KG1 (cell line): ENCODE measurements around the gene MAP2.

Experiments used
- DNase-seq: peaks from one replicate; lab custom pipeline; 2025; lab: John Stamatoyannopoulos, UW

MAP2 gene

DNA sequence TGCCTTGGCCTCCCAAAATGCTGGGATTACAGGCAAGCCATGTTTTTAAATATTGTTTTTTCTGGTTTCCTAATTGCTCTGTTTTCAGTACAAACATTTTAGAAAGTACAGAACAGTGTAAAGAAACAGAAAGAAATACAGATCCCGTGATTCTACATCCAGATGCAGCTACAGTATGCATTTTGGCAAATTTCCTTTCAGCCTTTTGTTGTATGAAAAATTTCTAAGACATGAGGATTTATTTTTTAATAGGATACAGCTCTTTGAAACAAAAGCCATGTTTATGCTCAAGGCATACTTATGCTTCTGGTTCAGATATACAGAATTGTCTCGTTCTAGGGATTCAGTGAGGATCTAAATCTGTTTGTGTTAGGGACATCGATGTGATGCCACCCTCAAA is 109.5 kb downstream of the MAP2 start:
- DNase-seq, result no peak

DNA sequence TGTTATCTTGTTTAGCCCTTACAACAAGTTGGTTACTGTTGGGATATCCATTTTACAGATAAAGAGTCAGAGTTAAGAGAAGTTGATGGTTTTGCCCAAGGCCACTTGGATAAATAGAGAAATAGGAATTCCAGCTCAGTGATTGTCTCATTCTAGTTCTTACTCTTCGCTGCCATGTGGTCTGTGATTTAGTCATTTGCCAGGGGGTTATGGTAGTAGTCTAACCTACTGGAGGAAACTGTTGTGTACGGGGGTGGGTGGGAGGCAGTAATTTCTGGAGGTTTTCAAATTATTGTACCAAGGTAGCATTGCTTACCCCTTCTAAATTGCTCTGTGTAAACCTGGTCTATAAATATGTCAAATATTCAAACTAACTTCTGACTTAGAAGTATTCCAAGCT is 110.4 kb downstream of the MAP2 start:
- no peak for DNase-seq

DNA sequence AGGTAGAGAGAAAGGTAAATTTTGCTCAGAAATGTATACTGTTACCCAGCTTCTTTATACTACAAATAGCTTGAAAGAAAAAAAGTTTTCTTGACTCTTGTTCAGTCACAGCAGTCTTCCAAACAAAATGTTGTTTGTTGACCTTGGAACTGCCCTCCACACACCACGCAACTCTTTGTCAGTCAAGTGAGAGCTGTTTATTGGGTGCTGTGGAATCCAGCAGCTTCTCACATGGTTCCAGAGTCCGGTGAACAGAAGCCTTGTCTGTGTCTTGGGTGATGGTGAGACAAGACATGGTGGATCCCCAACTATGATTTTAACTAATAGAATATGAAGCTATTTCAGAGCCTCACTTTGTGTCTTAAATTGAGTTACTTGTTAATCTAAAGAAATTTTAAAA is 112.5 kb downstream of the MAP2 start:
- DNase-seq, result no peak

DNA sequence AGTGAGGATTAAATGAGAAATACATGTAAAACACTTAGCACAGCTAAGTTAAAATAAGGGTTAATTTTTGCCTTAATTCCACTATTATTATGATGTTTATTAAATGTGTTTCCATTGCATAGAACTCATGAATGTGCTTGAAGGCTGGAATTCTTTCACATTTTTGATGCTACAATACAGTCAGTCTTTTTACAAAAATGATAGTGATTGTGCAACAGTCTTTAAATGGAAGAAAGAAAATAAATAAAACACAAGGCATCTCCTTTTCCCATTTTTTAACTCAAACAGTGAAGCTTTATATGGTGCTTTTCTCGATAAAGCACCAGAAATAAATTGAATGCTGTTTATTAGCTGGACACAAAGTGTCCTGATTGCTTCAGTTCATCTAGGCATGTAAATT is 123.9 kb downstream of the MAP2 start:
- no peak for DNase-seq

DNA sequence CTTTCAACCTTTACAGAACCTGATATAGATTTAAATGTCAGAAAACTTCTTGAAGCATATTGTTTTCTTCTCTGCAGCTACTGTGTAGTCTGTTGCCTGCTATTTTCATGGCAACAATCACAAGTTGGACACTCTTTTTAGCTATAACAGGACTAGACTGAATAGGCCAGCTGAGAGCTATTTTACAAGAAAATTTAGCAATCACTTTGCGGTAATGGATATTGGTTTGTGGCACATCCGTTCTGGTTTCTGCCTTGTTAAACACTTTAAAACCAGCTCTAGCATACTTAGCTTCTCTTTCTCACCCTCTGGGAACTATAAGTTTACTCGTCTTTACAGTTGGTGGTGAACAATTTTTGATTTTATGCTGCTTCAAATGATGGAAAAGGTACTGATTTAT is 125.7 kb downstream of the MAP2 start:
- no peak for DNase-seq

DNA sequence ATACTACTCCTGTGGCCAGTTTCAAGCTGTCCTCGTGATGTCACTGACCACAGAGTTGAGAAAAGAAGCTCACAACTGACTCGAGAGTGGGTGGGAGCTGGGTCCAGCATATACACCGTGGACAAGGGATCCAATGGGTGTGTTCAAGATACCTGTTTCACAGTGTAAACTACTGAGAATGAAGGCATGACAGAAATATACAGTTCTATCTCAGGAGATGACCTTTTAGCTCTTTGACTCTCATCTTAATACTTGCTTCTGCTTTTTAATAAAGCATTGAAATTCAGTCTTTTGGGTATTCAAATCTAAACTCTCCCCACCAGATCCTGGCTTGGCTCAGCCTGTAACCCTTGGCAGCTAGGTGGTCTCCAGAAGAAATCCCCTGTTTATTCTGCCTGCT is 130.1 kb downstream of the MAP2 start:
- no peak for DNase-seq

DNA sequence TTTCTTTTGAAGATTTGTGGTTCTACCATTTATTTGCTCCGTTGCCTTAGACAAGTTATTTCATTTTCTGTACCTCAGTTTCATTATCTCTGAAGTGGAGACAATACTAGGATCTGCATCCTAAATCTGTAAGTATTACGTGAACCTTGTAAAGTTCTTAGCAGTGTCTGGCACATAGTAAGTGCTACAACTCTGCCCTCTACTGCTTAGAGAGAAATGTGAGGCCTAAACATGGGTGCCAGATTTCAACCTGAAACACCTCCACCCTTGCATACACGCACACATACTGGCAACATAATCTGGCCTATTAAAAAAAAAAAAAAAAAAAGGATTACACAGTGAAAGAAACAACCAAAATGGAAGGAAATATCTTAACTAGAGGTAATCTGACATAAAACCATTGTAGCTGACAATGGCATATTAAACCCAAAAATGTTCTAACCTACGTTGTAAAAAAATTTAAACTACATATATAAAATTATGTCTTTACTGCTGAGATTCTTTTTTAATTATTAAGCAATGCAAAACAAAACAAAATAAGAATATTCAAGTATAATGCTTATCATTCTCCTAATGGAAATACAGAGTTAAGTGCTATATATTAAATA is 132.6 kb downstream of the MAP2 start:
- no peak for DNase-seq

DNA sequence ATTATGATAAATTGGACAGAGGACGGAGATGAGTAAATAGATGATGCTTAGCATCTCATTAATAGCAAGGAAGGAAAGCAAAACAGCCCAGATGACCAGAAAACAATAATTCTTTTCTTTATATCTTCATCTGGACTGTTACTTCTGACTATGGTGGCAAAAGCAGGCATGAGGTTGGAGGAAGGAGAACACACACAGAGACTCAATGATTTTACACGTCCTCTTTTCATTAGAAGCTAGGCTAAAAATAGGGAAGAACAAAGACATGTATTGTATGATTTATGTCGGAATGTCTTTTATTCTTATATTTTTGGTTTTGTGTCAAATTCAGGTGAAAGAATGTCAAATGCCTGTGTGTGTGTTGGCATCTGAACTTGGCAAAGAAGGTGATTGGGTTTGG is 137.1 kb downstream of the MAP2 start:
- DNase-seq, result no peak

DNA sequence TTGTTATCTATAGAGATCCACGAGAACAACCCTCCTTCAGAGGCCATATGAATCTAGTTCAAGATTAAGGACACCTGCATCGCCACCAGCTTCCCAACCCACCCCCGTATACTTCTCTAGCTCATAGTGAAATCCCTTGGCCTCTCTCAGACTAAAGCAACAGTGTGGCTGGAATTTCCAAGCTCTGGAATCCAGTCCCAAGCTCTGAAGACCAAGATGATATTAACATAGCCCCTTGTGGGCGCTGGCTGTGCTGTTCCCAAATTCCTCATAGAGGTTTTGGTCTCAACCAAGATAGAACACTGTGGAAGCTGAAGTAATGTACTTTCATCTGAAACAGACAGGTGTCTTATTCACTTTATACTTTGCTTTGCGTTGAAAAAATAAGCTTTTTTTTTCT is 139.6 kb downstream of the MAP2 start:
- no peak for DNase-seq

DNA sequence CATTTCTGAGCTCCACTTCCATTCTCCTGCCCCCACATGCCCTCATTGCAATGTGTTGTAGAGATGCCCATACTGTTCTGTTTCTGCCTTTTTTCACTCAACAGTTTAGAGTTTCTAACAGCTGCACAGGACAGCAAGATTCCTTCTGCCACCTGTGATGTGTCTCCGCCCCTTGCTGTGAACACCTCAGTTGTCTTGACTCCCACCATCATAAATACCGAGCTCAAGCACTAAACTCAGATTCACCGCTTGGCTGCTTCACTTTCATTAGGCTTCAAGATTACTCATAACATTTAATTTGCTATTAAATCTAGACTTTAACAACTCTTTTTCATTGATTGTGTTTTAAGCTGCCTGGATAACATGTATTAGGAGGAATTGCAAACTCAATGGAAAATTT is 141.0 kb downstream of the MAP2 start:
- DNase-seq, result no peak

DNA sequence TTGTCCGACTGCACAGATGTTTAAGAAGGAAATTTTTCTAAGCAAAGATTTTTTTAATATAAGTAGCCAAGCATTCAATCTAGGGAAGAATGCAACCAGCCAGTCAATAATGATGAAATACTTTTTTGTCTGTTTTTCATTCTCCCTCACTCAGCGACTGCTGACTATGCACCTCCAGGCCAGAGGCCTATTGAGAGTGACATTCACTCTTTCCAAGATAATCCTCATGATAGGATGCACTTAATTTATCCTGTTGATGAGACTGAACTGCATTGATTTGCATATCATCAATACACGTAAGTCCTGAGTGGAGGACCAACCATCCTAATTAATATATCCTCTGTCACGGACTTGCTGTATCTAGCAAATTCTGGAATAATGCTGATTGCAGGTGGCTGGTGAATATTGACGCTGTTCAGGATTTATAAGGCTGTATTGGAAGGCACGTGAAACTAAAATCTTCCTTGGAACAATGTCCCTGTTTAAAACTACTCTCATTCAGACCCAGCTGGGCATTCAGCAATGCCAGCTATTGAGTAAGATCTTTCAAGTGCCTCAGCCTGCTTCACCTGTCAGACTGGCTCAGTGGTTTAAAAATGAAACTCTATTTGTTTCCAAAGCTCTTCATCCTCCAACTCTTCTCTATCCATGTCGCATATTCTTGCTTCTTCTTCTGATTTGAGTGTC is 142.2 kb downstream of the MAP2 start:
- DNase-seq, result no peak

DNA sequence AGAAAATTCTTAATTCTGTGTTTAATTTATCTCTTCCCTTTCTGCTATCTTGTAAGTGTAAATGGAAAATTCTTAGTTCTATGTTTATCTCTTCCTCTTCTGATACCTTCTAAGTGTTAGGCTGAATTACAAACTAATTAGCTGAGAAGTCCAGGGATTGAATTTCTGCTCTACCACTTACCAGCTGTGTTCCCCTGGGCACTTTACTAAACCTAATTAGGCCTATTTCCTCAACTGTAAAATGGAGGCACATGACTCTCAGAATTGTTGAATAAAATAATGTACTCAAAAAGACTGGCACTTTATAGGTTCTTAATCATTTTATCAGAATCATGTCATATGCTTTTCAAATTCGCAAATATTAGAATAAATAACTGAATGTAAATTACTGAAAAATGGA is 146.3 kb downstream of the MAP2 start:
- DNase-seq, result no peak

DNA sequence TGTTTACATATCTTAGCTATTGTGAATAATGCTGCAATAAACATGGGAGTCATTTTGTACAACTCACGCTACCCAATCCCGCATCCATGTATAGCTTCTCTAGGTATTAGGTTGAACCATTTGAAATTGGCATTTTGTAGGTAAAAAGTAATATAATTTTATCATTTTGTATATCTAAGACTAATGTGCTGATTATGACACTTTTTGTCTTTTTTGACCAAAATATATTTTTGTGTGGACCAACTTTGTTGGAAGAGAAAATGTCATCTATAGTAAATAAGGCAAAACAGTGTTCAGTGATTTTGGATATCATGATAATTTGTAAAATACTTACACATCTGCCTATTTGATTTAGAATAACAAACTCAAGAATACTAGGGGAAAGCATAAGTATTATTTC is 150.7 kb downstream of the MAP2 start:
- DNase-seq, result no peak

DNA sequence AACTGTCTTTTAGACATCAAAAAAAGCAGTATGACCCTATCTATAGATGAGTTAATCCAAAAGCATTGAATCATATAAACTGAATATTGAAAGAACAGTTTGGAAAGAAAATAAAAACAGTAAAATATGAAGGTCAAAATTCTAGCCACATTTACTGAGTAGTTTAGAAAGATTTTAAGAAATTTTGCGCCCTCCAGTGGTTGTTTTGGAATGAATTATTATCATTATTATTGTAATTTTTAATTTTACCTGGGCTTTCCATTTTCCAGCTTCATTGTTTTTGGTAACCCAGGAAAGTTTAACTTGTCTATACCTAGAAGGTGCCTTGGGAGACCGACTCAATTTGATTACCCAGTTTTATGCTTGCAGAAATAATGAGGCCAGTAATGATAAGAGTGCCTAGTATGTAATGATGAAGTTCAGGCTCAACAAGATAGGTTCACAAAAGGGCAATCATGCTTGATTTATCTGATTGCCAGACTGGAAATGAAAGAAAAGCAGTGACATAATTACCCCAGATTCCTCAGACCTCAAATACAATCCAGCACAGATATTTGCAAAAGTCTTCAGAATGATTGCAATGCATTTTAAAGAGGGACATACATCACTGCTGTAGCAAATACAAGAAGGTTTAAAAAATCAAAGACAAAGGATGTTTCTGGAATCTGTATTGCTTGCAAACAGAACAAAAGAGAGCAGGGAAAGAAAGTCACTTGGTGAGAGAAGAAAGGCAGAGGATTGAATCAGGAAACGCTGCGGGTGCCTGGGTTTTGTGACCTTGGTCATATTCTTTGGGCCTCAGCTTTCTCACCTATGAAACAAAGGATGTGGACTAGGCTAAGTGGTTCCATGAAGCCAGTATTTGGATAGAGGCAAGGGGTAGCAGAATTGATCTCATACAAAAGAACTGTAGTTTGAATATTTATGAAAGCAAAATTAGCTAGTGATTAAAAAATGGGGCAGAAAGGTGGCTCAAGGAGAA is 153.8 kb downstream of the MAP2 start:
- no peak for DNase-seq

DNA sequence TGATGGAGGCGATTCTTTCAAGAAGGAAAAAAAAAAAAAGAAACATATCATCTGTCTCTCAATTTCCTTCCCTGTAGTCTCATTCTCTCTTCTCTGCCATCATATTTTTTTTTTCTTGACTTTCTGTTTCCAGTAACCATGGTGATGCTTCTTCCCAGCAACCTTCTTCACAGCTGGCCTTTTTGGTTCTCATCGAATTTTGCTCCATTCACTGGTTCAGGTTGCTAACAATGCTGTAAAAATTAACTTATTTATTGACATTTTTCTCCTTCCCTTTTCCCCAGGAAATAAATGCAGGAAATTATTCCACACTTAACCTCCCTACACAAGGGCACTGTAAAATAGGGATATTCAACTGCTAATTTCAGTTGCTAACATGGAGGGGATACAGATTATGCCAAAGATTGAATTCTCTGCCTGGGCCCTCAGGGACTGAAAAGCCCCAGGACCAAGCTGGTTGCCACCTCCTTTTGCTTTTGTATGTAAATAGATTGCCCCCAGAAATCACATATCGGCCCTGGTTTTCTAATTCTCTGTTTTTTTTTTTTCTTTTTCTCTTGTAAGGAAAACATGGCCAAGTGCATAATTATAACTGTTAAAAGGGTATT is 154.7 kb downstream of the MAP2 start:
- DNase-seq, result no peak

DNA sequence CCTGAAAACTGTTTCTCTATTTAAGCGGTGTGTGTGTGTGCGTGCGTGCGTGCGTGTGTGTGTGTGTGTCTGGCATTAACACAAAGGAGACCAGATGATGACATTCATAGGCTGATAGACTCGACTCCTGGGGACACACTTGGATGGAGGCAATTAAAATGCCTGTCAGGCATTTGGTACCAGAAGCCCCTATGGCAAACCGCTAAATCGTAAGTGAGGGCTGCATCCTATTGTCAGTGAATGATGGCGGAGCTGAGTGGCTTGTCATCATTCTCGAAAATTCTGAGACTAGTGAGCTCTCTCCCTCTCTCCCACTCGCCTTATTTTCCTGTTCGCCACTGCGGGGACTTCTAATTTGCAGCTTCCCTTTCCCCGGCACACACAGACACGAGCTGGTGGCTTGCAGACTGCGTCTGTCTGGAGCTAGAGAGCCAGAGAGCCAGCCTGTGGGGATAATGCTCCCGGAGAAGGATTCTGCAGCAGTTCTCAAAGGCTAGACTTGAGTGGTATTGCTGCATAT is 155.4 kb downstream of the MAP2 start:
- DNase-seq, result no peak

DNA sequence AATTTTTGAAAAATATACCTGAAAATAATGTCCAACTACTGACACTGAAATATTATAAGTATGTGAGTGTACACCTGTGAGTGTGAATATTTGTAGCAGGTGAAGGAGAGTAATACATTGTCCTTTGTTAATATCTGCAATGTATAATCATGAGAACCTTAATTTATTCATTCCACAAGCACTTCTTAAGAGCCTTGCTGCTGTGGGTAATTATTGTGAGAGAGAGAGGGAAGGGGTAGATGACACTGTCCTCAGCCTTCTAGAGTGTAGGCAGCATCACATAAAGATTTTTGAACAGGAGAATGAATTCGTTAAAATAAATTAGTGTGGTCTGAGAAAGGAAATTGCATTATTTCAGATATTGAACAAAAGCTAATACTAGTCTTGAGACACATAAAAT is 157.2 kb downstream of the MAP2 start:
- no peak for DNase-seq

DNA sequence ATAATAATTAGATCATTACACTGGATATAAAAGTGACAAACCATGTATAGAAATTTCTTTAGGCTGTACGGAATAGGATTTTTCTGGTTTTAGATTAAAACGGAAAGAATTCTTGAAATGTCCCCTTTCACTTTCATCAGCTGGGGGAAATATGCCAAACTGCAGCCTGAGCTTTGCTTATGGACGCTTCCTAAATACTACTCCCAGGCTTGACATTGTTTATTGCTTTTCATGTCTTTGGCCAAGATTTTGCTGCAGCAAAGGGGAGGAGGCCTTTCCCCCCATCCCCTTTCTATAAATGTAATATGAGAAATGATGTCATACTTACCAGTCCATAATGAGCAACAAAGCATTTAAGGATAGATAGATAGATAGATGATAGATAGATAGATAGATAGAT is 158.4 kb downstream of the MAP2 start:
- DNase-seq, result no peak

DNA sequence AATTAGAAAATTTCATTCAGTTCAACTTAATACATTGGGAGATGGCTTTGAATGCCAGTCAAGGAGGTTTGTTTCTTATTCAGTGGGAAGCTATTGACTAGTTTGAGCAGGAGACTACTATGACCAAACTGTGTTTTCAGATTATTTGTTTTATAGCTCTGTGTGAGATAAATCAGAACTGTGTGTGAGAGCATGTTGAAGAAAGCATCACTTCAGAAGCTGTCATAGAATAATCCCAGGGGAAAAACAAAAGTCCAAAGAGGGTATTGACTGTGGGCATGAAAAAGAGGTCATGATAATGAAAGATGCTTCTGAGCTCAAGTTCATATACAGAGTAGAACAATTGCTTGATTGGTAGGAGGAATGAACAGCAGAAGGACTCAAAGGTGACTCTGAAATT is 160.6 kb downstream of the MAP2 start:
- no peak for DNase-seq

DNA sequence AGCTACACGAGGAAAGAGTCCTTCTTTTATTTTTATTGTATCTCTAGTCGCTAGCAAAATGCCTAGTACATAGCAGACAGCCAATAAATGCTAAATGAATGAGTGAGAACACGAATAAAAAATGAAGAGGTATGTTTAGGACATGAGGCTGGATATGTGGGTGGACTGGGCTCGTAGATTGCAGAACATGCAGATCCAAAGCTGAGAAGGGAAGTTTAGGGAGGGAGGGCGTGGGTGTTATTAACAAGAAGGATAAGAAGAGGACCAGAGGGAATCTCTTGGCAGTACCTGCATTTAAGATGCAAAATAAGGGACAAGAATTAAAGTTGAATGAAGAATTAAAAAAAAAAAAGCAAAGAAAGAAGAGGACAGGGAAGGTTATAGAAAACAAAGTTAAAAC is 161.1 kb downstream of the MAP2 start:
- DNase-seq, result no peak

DNA sequence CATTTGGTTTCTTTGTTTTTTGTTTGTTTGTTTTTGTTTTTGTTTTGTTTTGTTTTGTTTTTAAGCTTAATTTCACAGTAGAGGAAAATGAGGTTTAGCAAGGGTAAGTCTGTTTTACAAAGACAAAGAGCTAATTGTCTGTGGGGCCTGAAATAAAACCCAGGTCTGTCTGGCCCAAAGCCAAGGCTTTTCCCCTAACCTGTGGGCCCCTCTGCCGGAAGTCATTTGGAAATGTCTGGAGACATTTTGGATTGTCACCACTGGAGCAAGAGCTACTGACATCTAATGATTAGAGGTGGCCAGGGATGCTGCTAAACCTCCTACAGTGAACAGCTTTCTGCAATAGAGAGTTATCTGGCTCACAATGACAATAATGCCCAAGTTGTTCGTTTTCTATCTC is 167.2 kb downstream of the MAP2 start:
- DNase-seq, result no peak

DNA sequence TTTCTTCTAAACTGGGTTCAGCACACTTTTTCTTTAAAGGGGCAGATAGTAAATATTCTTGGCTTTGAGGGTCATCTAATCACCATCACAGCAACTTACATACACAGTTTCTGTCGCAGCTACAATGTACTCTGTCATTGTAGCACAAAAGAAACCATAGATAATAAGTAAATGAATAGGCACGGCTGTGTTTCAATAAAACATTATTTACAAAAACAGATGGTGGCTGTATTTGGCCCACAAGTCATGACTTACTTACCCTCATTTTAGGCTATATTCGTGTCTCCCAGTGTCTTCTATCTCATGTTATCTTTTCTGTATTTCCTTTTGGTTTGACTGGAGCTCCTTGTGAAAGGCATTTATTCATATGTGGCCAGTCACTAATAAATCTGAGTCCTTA is 168.3 kb downstream of the MAP2 start:
- no peak for DNase-seq
